GM18909 (cell line): ENCODE results near the gene CYP26C1.
"Not testable (repeated sequence)": the region's sequence is repeated elsewhere in the genome, so short reads cannot be mapped to it uniquely, and the experiment has no call there.

Experiments
- ATAC-seq: cut with Tn5 transposase; IDR thresholded peaks from one replicate; pipeline ENCODE4 v1.9.1; 2021; ENCODE audit warnings: mild to moderate bottlenecking; ENCODE audit not compliant: unreplicated experiment, poor library complexity

Gene CYP26C1

GRCh38 chr10:93075369-93076221 lies 15.0 kb downstream of the CYP26C1 start:
- ATAC-seq = no peak

GRCh38 chr10:93076871-93077270 lies 16.3 kb downstream of the CYP26C1 start:
- ATAC-seq = no peak

- ATAC-seq = no peak
Measured at GRCh38 chr10:93077860-93078337, 17.3 kb downstream of the CYP26C1 start.

- no peak for ATAC-seq
Measured at GRCh38 chr10:93079663-93080349, 19.2 kb downstream of the CYP26C1 start.

GRCh38 chr10:93080350-93081046 lies 19.9 kb downstream of the CYP26C1 start:
- ATAC-seq = no peak

GRCh38 chr10:93081318-93081717 lies 20.7 kb downstream of the CYP26C1 start:
- ATAC-seq = no peak

- no peak for ATAC-seq
Measured at GRCh38 chr10:93081834-93082233, 21.2 kb downstream of the CYP26C1 start.

GRCh38 chr10:93083743-93084539 lies 23.3 kb downstream of the CYP26C1 start:
- ATAC-seq = no peak

GRCh38 chr10:93085272-93085859 lies 24.8 kb downstream of the CYP26C1 start:
- ATAC-seq = no peak

- no peak for ATAC-seq
Measured at GRCh38 chr10:93086289-93086688, 25.7 kb downstream of the CYP26C1 start.

GRCh38 chr10:93087846-93088245 lies 27.2 kb downstream of the CYP26C1 start:
- no peak for ATAC-seq

- ATAC-seq = no peak
Measured at GRCh38 chr10:93088466-93088865, 27.9 kb downstream of the CYP26C1 start.

GRCh38 chr10:93090619-93091018 lies 30.0 kb downstream of the CYP26C1 start:
- ATAC-seq = no peak

GRCh38 chr10:93091960-93092359 lies 31.4 kb downstream of the CYP26C1 start:
- no peak for ATAC-seq

GRCh38 chr10:93095225-93095624 lies 34.6 kb downstream of the CYP26C1 start:
- no peak for ATAC-seq

GRCh38 chr10:93096901-93097300 lies 36.3 kb downstream of the CYP26C1 start:
- ATAC-seq = no peak

- no peak for ATAC-seq
Measured at GRCh38 chr10:93097386-93097785, 36.8 kb downstream of the CYP26C1 start.

- no peak for ATAC-seq
Measured at GRCh38 chr10:93098816-93099215, 38.2 kb downstream of the CYP26C1 start.

- ATAC-seq = no peak
Measured at GRCh38 chr10:93099670-93100069, 39.1 kb downstream of the CYP26C1 start.

- ATAC-seq = not testable (repeated sequence)
Measured at GRCh38 chr10:93101148-93101547, 40.5 kb downstream of the CYP26C1 start.
